Measurements from ENCODE around the gene SORCS2. TPM values are rescaled to one million over a fixed set of nuclear protein-coding genes. Genes with fewer than 3 reads are reported as not detected.

The SORCS2 gene
- total RNA-seq, 2 donors from 2014 or later: 1.5 to 1.7 TPM

GRCh38 chr4:7232061-7232650 is 39.8 kb downstream of the SORCS2 start:
- no peak for TF ChIP-seq CTCF (IDR thresholded peaks at IDR 0.05)
- peaks cover 0 to 11% of the 10 kb centered on the region in 2 donors for H3K4me1 ChIP-seq
- H3K27ac ChIP-seq: no peak overlapping the region
- H3K9me3 ChIP-seq: no peaks in the 10 kb centered on the region
- no peak for DNase-seq (ENCODE audit: low spot score)
- no peaks in the 10 kb centered on the region for H3K27me3 ChIP-seq
- H3K36me3 ChIP-seq: no peaks in the 10 kb centered on the region
- no peak overlapping the region for H3K4me3 ChIP-seq

- TF ChIP-seq CTCF (IDR thresholded peaks at IDR 0.05): no peak
- H3K36me3 ChIP-seq: no peaks in the 10 kb centered on the region
- H3K27ac ChIP-seq: no peak overlapping the region
- no peak overlapping the region for H3K4me3 ChIP-seq
- no peaks in the 10 kb centered on the region for H3K9me3 ChIP-seq
- H3K4me1 ChIP-seq: peaks cover 0 to 18% of the 10 kb centered on the region in 2 donors
- no peaks in the 10 kb centered on the region for H3K27me3 ChIP-seq
- no peak for DNase-seq (ENCODE audit: low spot score)
Observed at GRCh38 chr4:7233006-7233580, 40.8 kb downstream of the SORCS2 start.

- no peak for TF ChIP-seq CTCF (IDR thresholded peaks at IDR 0.05)
- no peak overlapping the region for H3K27ac ChIP-seq
- H3K36me3 ChIP-seq: no peaks in the 10 kb centered on the region
- H3K4me1 ChIP-seq: peaks cover 0 to 18% of the 10 kb centered on the region in 2 donors
- no peaks in the 10 kb centered on the region for H3K27me3 ChIP-seq
- H3K4me3 ChIP-seq: no peak overlapping the region
- no peaks in the 10 kb centered on the region for H3K9me3 ChIP-seq
- no peak for DNase-seq (ENCODE audit: low spot score)
Observed at GRCh38 chr4:7233601-7234000, 41.3 kb downstream of the SORCS2 start.

- peaks cover 0 to 23% of the 10 kb centered on the region in 2 donors for H3K4me1 ChIP-seq
- H3K9me3 ChIP-seq: no peaks in the 10 kb centered on the region
- H3K27me3 ChIP-seq: no peaks in the 10 kb centered on the region
- no peak overlapping the region for H3K27ac ChIP-seq
- no peaks in the 10 kb centered on the region for H3K36me3 ChIP-seq
- no peak overlapping the region for H3K4me3 ChIP-seq
- no peak for DNase-seq (ENCODE audit: low spot score)
- no peak for TF ChIP-seq CTCF (IDR thresholded peaks at IDR 0.05)
Observed at GRCh38 chr4:7234355-7235029, 42.2 kb downstream of the SORCS2 start.

GRCh38 chr4:7235030-7235380 is 42.7 kb downstream of the SORCS2 start:
- TF ChIP-seq CTCF (IDR thresholded peaks at IDR 0.05): no peak
- Histone ChIP-seq H3K36me3 (no peaks in the 10 kb centered on the region), H3K27ac (no peak overlapping the region), H3K9me3 (no peaks in the 10 kb centered on the region), H3K4me1 (peaks cover 0 to 24% of the 10 kb centered on the region in 2 donors), H3K4me3 (no peak overlapping the region), H3K27me3 (no peaks in the 10 kb centered on the region)
- no peak for DNase-seq (ENCODE audit: low spot score)
